Upper lobe of left lung (tissue), 4 donors: ENCODE data around the gene SAP130.

Source experiments
- CTCF ChIP-seq, 6 experiments: fragments of 450-650 bp in 4 of 6; fragments of 200-600 bp in 2 of 6; sonication (generic) in 2 of 6; IDR thresholded peaks; one replicate each; pipeline ENCODE4 v1.5.1; 2016 to 2019; ENCODE audit warnings: antibody characterized with exemption in 6 of 6
- POLR2A ChIP-seq, 4 donors: fragments of 450-650 bp; IDR thresholded peaks; one replicate each; pipeline ENCODE4 v1.5.1; 2016 to 2017; ENCODE audit warnings: antibody characterized with exemption in 4 of 4, mild to moderate bottlenecking in 2 of 4
- POLR2AphosphoS5 ChIP-seq, 2 donors: sonication (generic); formaldehyde crosslinking; IDR thresholded peaks; one replicate each; pipeline ENCODE4 v1.5.1; 2017; ENCODE audit warnings: antibody characterized with exemption in 2 of 2

DNA sequence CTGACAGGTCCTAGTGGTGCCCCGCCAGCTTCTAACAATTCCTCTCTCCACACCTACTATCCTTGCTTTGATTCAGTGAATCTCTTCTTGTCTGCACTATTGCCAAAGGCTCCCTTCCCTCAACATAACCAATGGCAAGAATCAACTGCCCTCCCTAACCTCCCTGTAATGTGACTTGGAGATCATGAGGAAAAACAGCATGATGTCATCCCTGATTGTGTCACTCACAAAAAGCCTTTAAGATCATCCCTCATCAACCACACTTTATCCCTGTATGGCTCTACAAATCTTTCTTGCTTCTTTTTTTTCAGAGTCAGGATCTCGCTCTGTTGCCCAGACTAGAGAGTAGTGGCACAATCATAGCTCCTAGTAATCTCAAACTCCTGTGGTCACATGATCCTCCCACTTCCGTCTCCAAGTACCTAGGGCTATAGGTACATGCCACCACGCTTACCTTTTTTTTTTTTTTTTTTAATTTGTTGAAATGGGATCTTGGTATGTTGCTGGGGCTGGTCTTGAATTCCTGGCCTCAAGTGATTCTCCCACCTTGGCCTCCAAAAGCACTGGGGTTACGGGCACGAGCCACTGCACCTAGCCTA, 19.7 kb downstream of the SAP130 start:
- no peak for TF ChIP-seq POLR2AphosphoS5 (IDR thresholded peaks at IDR 0.05)
- TF ChIP-seq POLR2A (IDR thresholded peaks at IDR 0.05) = no peak
- TF ChIP-seq CTCF (IDR thresholded peaks at IDR 0.05) = no peak
